GM21423 (cell line): ENCODE data around the gene LIPN.
"Not testable (repeated sequence)": the region's sequence is repeated elsewhere in the genome, so short reads cannot be mapped to it uniquely, and the experiment has no call there.

Experiments used
- ATAC-seq: cut with Tn5 transposase; IDR thresholded peaks from one replicate; pipeline ENCODE4 v1.9.1; 2021; ENCODE audit warnings: mild to moderate bottlenecking, moderate library complexity; ENCODE audit not compliant: unreplicated experiment

LIPN gene

GRCh38 chr10:88759366-88760101 lies at the start of gene LIPN:
Gene LIPN, plus strand, starts transcription at chr10:88760020. Its CDS starts 1,386 bp downstream, at chr10:88761406.
- ATAC-seq = no peak

GRCh38 chr10:88715517-88715916 lies 44.3 kb upstream of the LIPN start:
- ATAC-seq = no peak

GRCh38 chr10:88721392-88721791 lies 38.4 kb upstream of the LIPN start:
- ATAC-seq = no peak

GRCh38 chr10:88725798-88726197 lies 34.0 kb upstream of the LIPN start:
- ATAC-seq = no peak

GRCh38 chr10:88728107-88728763 lies 31.6 kb upstream of the LIPN start:
- no peak for ATAC-seq

- ATAC-seq = no peak
Measured at GRCh38 chr10:88730864-88731263, 29.0 kb upstream of the LIPN start.

GRCh38 chr10:88731296-88731695 lies 28.5 kb upstream of the LIPN start:
- no peak for ATAC-seq

GRCh38 chr10:88733215-88733614 lies 26.6 kb upstream of the LIPN start:
- ATAC-seq = no peak

- ATAC-seq = no peak
Measured at GRCh38 chr10:88735661-88736060, 24.2 kb upstream of the LIPN start.

GRCh38 chr10:88741921-88742320 lies 17.9 kb upstream of the LIPN start:
- not testable (repeated sequence) for ATAC-seq

GRCh38 chr10:88742448-88742847 lies 17.4 kb upstream of the LIPN start:
- no peak for ATAC-seq

GRCh38 chr10:88744002-88744401 lies 15.8 kb upstream of the LIPN start:
- no peak for ATAC-seq

- no peak for ATAC-seq
Measured at GRCh38 chr10:88745633-88746032, 14.2 kb upstream of the LIPN start.

GRCh38 chr10:88754287-88754686 lies 5.5 kb upstream of the LIPN start:
- no peak for ATAC-seq

- no peak for ATAC-seq
Measured at GRCh38 chr10:88755753-88756152, 4.1 kb upstream of the LIPN start.

GRCh38 chr10:88756660-88757059 lies 3.2 kb upstream of the LIPN start:
- no peak for ATAC-seq

- ATAC-seq = no peak
Measured at GRCh38 chr10:88762906-88763305, 3.1 kb downstream of the LIPN start.

- ATAC-seq = no peak
Measured at GRCh38 chr10:88763441-88763840, 3.6 kb downstream of the LIPN start.

GRCh38 chr10:88764110-88764509 lies 4.3 kb downstream of the LIPN start:
- no peak for ATAC-seq

- no peak for ATAC-seq
Measured at GRCh38 chr10:88765816-88766215, 6.0 kb downstream of the LIPN start.

GRCh38 chr10:88769384-88769783 lies 9.6 kb downstream of the LIPN start:
- ATAC-seq = no peak

- ATAC-seq = no peak
Measured at GRCh38 chr10:88781206-88781605, 21.4 kb downstream of the LIPN start.

- ATAC-seq = no peak
Measured at GRCh38 chr10:88782222-88782621, 22.4 kb downstream of the LIPN start.
